HG02798 (cell line): ENCODE results near the gene PLAAT3.
"Not testable (repeated sequence)": the region's sequence is repeated elsewhere in the genome, so short reads cannot be mapped to it uniquely, and the experiment has no call there.

Experiments used
- ATAC-seq: cut with Tn5 transposase; IDR thresholded peaks from one replicate; pipeline ENCODE4 v1.9.1; 2021; ENCODE audit warnings: mild to moderate bottlenecking; ENCODE audit not compliant: unreplicated experiment, poor library complexity

PLAAT3 gene

GRCh38 chr11:63550156-63550700 lies 64.0 kb downstream of the PLAAT3 start:
- ATAC-seq, result not testable (repeated sequence)

DNA sequence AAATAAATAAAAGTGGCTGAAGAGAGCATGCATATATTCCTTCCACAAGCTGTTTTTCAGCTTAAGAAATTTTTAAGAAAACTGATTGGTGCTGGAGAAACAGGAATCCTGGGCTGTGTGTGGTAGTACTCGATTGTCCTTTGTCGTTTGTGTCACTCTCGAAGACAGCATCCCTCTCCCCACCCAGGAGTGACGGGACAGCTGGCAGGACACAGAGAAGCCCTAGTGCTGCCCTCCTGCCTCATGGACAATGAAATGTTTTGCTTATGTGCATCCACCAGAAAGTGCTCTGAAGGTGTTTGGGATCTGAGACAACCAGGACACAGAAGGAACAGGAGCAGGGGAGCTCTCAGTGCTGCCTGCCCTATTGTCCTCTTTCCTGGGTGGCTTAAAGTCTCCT lies 64.8 kb downstream of the PLAAT3 start:
- ATAC-seq, result no peak

DNA sequence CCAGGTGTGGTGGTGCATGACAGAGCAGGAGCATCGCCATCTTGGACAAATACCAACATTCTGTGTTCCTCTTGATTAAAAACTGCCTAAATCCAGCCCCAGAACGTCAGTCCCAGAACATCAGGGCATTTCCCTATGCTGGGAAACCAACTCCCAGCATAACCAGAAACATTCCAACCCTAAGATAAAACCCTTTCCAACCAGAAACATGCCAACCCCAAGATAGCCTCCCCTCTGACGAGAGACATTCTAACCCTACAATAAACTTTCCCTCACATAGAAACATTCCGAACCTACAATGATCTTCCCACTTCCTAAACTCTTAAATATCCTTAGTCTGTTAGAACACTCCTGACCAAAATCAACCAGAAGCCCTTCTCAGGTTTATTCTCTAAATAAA lies 66.1 kb downstream of the PLAAT3 start:
- no peak for ATAC-seq

GRCh38 chr11:63547061-63547460 lies 67.2 kb downstream of the PLAAT3 start:
- no peak for ATAC-seq

- no peak for ATAC-seq
These were observed 70.5 kb downstream of the PLAAT3 start for GRCh38 chr11:63543711-63544110.

- not testable (repeated sequence) for ATAC-seq
These were observed 71.7 kb downstream of the PLAAT3 start for GRCh38 chr11:63542506-63542905.

DNA sequence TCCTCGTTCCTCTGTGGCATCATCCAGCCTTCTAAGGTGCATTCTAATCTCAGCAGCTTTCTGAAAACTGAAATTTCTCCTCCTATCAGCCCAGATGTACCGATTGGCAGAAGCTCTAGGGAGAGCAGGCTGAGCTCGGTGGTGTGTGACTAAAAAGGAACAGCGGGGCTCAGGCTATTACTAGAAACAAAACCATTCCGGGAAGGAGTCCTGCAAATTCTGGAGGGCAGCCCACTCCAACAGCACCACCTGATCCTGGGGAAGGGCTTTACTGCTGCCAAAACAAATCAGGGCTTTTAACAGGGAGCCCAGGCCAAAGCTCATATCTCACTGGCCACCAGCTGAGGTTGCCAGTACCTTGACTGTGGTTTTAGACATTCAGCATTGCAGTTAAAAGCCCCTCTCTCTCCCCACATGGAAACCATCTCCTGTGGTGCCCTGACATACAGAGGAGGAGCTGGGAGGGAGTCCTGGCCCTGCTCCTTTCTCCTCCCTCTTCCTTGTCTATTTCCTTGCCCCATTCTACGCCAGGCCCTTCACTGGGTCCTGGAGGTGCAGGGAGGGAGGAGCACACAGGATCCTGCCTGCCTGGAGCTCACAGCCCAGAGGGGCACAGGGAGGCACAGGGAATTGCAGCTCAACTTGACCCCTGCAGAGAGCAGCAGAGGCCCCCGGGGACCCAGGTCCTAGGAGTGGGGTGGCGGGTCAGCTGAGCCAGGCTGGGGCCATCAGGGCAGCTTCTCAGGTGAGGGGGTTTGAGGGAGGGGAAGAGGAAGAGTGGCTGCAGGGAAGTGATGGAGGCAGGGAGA lies 76.7 kb downstream of the PLAAT3 start:
- no peak for ATAC-seq

DNA sequence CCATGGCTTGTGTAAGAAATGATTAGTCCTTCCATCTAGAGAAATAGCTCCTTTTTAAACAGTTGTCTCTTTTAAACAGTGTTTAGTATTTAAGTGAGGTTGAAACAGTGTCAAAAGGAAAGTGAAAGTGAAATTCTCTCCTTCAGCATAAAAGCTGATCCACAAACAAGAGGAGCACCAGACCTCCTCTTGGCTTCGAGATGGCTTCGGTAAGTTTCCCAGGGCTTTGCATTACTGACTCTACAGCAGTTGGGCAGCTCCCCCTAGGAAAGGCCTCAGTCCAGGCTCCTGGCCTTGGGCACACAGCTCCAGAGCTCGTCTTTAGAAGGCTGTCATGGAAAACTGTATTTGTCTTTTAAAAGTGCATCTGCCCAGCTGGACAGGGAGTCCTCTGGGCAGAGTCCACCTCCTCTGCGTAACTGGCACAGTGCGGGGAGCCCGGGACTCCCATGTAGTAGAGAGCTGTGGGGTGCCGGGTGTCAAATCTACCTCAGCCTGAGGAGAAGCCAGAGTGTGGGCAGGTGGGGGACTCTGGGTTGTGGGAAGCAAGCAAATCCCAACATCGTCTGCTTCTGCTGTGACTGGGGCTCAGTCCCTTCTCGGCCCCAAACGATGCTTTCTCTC lies 77.5 kb downstream of the PLAAT3 start, which contains the start of gene PLAAT4:
Gene PLAAT4 (plus strand): TSS at position 140 of the 624 bp plus-strand sequence. CDS start 61 bp downstream, at position 201.
- no peak for ATAC-seq

- no peak for ATAC-seq
These were observed 78.5 kb downstream of the PLAAT3 start for GRCh38 chr11:63535734-63536133.

GRCh38 chr11:63534895-63535461 lies 79.3 kb downstream of the PLAAT3 start:
- peak; percentile 56 for ATAC-seq

DNA sequence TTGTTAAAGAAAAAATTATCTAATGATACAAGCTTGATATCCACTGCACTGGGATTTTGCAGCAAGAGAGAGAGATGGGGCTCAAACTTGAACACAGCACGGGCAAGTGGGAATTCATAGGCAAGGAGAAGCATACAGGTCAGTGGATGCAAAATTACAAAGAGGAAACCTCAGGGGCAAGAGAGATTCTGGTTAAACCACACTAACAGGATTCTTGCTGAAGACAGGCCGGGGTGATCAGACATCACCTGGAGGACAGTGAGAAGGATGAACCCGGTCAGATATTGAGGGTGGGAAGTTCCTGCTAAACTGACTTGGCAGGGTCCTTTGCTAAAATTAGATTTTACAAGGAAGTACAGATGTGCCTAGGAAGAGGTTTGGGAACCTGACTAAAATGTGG lies 80.2 kb downstream of the PLAAT3 start:
- no peak for ATAC-seq

DNA sequence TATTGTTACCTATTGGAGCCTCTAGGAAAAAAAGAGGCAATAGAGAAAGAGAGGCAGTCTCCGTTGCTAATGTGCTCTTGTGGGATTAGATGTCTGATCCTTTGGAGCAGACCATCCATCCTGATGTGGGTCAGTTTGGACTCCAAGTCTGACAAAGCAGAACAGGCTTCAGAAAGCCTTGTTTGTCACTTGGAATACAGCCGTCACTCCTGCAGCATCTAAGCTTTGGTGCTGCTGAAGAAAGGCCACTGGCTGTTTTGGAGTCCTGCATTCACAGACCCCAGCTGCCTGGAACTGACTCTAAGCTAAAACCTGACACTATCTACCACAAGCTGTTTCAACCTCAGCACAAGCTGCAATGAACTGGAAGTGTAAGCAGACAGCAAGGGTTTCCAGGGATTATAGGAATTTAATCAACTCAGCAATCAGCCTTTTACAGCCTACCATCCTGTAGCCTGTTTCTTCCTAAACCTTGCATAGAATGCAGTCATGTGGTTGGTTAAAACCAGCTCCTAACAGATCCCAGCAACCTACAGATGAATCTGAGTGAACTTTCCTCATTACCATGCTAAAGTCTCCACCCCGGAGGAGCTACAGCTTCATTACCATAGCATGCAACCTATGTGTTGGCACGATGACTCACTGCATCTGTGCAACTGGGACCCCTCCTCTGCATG lies 81.3 kb downstream of the PLAAT3 start:
- no peak for ATAC-seq

DNA sequence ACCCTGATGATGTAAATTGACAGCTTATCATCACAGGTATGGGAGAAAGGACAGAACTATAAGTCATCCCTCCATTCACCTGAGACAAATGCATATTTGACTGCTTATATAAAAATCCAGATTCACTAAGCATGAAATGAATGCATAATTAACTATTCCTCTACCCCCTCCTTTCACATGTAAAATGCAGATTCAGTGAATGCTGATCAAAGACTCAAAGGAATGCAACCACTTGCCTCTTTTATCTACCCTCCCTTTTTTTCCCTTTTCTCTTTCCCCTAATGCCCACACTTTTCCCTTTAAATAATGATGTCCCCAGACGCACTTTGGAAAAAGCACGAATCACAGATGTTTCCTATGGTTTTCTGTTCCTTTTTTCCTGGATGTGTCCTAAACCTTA lies 82.1 kb downstream of the PLAAT3 start:
- ATAC-seq, result no peak

GRCh38 chr11:63531074-63531792 lies 83.0 kb downstream of the PLAAT3 start:
- ATAC-seq, result peak; percentile 49

DNA sequence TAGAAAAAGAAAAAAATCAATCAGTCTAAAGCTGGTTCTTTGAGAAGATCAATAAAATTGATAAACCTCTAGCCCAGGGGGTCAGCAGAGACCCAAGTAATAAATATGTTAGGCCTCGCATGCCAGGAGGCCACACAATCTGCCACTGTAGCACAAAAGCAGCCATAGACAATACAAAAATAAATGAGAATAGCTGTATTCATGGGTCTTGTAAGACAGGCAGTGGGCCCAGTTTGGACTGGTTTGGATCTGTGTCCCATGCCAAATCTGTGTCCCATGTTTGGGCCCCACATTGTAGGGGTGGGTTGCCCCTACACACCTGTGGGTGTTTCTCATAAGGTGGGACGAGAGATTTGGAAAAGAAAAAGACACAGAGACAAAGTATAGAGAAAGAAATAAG lies 84.2 kb downstream of the PLAAT3 start:
- ATAC-seq, result no peak

GRCh38 chr11:63529373-63529772 lies 84.9 kb downstream of the PLAAT3 start:
- not testable (repeated sequence) for ATAC-seq

- not testable (repeated sequence) for ATAC-seq
These were observed 85.4 kb downstream of the PLAAT3 start for GRCh38 chr11:63528729-63529278.

DNA sequence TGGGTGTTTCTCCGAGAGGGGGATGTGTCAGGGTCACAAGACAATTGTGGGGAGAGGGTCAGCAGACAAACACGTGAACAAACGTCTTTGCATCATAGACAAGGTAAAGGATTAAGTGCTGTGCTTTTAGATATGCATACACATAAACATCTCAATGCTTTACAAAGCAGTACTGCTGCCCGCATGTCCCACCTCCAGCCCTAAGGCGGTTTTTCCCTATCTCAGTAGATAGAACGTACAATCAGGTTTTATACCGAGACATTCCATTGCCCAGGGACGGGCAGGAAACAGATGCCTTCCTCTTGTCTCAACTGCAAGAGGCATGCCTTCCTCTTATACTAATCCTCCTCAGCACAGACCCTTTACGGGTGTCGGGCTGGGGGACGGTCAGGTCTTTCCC lies 86.1 kb downstream of the PLAAT3 start:
- ATAC-seq, result not testable (repeated sequence)

DNA sequence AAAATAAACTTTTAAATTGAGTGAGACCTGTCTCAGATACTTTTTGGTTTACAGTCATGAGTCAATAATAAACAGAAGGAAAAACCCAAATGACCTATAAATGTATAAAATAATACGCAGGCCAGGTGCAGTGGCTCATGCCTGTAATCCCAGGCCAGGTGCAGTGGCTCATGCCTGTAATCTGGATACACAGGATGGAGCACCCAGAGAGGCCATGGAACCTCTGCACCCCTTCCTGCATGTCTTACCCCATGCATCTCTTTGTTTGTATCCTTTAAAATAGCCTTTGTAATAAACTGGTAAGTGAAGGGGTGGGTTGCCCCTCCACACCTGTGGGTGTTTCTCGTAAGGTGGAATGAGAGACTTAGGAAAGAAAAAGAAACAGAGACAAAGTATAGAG lies 86.6 kb downstream of the PLAAT3 start:
- ATAC-seq, result no peak
